GM12878 (cell line): Measurements from ENCODE around the gene FIG4. TPM values are rescaled to one million over a fixed set of nuclear protein-coding genes. Genes with fewer than 3 reads are reported as not detected.

Experiments
- ATAC-seq: fragments of 200-7000 bp; cut with Tn5 transposase; 3 replicates; pipeline ENCODE4 v1.9.1; 2020; ENCODE audit warnings: mild to moderate bottlenecking, moderate library complexity
- BruUV-seq: library from RNA; stranded (reverse); fragments of 400-500 nt; replicated peaks from 2 replicates; lab custom pipeline; 2021; lab: Mats Ljungman, UMichigan
- CTCF ChIA-PET: fragments of 300-600 bp; sonication (Branson Sonifier 250); formaldehyde crosslinking; extraction: SDS; loops from one replicate; lab custom pipeline; 2021; ENCODE audit warnings: inconsistent platforms; lab: Yijun Ruan, JAX
- POLR2A ChIA-PET: fragments of 350-600 bp; formaldehyde crosslinking; extraction: SDS; loops from one replicate; lab custom pipeline; 2021; ENCODE audit warnings: inconsistent platforms; lab: Charles Lee
- RAD21 ChIA-PET: fragments of 300-600 bp; sonication (Branson Sonifier 250); formaldehyde crosslinking; loops from one replicate; lab custom pipeline; 2023; ENCODE audit warnings: antibody characterized with exemption; ENCODE audit not compliant: unreplicated experiment; lab: Charles Lee
- SMC1A ChIA-PET: fragments of 300-600 bp; sonication (Branson Sonifier 250); formaldehyde crosslinking; loops from one replicate; lab custom pipeline; 2023; ENCODE audit not compliant: unreplicated experiment, uncharacterized antibody; lab: Charles Lee
- DNase-seq: peaks from one replicate; pipeline ENCODE4 v3.0.0-alpha.2; 2011; ENCODE audit warnings: low read depth, low spot score
- FAIRE-seq: peaks from 3 replicates; lab custom pipeline; 2011; peaks lifted over from hg19 to GRCh38; lab: Jason Lieb, UNC
- H2AFZ ChIP-seq: 2 replicates; pipeline ENCODE4 v1.6.0; 2011; ENCODE audit warnings: low read depth, low read length, control low read depth; ENCODE audit not compliant: control insufficient read depth
- H3K27ac ChIP-seq: 2 replicates; pipeline ENCODE4 v1.5.1; 2011; ENCODE audit warnings: control low read depth; ENCODE audit not compliant: control insufficient read depth, insufficient read depth
- H3K27me3 ChIP-seq, 2 experiments: replicated peaks in 1 of 2; 2 replicates each; pipeline versions ENCODE4 v1.6.0 to v1.6.1; 2011; ENCODE audit warnings: low read length in 1 of 2; ENCODE audit not compliant: control insufficient read depth in 2 of 2, insufficient read depth in 2 of 2
- H3K36me3 ChIP-seq, 2 experiments: 2 replicates each; pipeline ENCODE4 v1.5.1; 2011; ENCODE audit warnings: low read length in 1 of 2; ENCODE audit not compliant: control insufficient read depth in 2 of 2, insufficient read depth in 2 of 2
- H3K4me1 ChIP-seq: 2 replicates; pipeline ENCODE4 v1.6.1; 2011; ENCODE audit warnings: mild to moderate bottlenecking, low read length, moderate library complexity, mixed read lengths; ENCODE audit not compliant: control insufficient read depth, insufficient read depth
- H3K4me2 ChIP-seq: 2 replicates; pipeline ENCODE4 v1.6.0; 2011; ENCODE audit warnings: control low read depth; ENCODE audit not compliant: control insufficient read depth, insufficient read depth
- H3K4me3 ChIP-seq: fragments of 200-600 bp; sonication (generic); 2 replicates; pipeline ENCODE4 v1.5.1; 2016
- H3K79me2 ChIP-seq: 2 replicates; pipeline ENCODE4 v1.6.0; 2011; ENCODE audit warnings: low read length; ENCODE audit not compliant: control insufficient read depth, insufficient read depth
- H3K9ac ChIP-seq: 2 replicates; pipeline ENCODE4 v1.8.0; 2011; ENCODE audit warnings: low read length, control low read depth, mixed read lengths; ENCODE audit not compliant: control insufficient read depth, insufficient read depth
- H3K9me3 ChIP-seq: replicated peaks from 3 replicates; pipeline ENCODE4 v1.5.1; 2011; ENCODE audit warnings: mild to moderate bottlenecking, low read length; ENCODE audit not compliant: control insufficient read depth, insufficient read depth
- H4K20me1 ChIP-seq: 2 replicates; pipeline ENCODE4 v1.6.0; 2011; ENCODE audit not compliant: control insufficient read depth, insufficient read depth
- ASH2L ChIP-seq: fragments of 300-600, 200-600 bp; sonication (generic); IDR thresholded peaks from 2 replicates; pipeline ENCODE4 v1.6.1; 2017; ENCODE audit warnings: low read depth, mild to moderate bottlenecking, borderline replicate concordance
- BACH1 ChIP-seq: fragments of 450-650 bp; IDR thresholded peaks from 2 replicates; pipeline ENCODE4 v1.6.1; 2017; ENCODE audit warnings: mild to moderate bottlenecking, borderline replicate concordance
- EP300 ChIP-seq, 2 experiments: fragments of 150-350 bp in 1 of 2; IDR thresholded peaks; 2 replicates each; pipeline ENCODE4 v1.6.1; 2011 to 2012; ENCODE audit warnings: low read depth in 2 of 2, low read length in 2 of 2, borderline replicate concordance in 1 of 2, improper control_type of control experiment in 1 of 2, inconsistent platforms in 1 of 2; ENCODE audit not compliant: control insufficient read depth in 1 of 2
- FOXM1 ChIP-seq: IDR thresholded peaks from 2 replicates; pipeline ENCODE4 v1.6.1; 2012; ENCODE audit warnings: low read depth, mild to moderate bottlenecking, inconsistent platforms, low read length, moderate library complexity
- HDAC2 ChIP-seq: fragments of 200-600 bp; sonication (generic); IDR thresholded peaks from 2 replicates; pipeline ENCODE4 v1.6.1; 2017
- JUNB ChIP-seq: IDR thresholded peaks from 2 replicates; pipeline ENCODE4 v1.6.1; 2016; ENCODE audit warnings: antibody characterized with exemption, mild to moderate bottlenecking
- KAT2A ChIP-seq: conservative IDR thresholded peaks from 2 replicates; pipeline ENCODE4 v1.6.1; 2011; ENCODE audit warnings: low read depth, low read length; ENCODE audit not compliant: control insufficient read depth
- LARP7 ChIP-seq: fragments of 450-650 bp; IDR thresholded peaks from 2 replicates; pipeline ENCODE4 v1.6.1; 2017; ENCODE audit warnings: mild to moderate bottlenecking
- MXI1 ChIP-seq: fragments of 150-350 bp; IDR thresholded peaks from 2 replicates; pipeline ENCODE4 v1.6.1; 2011; ENCODE audit warnings: low read depth, mild to moderate bottlenecking, inconsistent platforms, low read length, improper control_type of control experiment
- NFIC ChIP-seq: IDR thresholded peaks from 2 replicates; pipeline ENCODE4 v1.6.1; 2012; ENCODE audit warnings: low read depth, mild to moderate bottlenecking, inconsistent platforms, low read length, moderate library complexity
- POLR2AphosphoS2 ChIP-seq: IDR thresholded peaks from 2 replicates; pipeline ENCODE4 v1.6.1; 2011; ENCODE audit warnings: low read depth, mild to moderate bottlenecking, low read length, improper control_type of control experiment, moderate library complexity
- POLR2AphosphoS5 ChIP-seq: IDR thresholded peaks from 2 replicates; pipeline ENCODE4 v1.6.1; 2011; ENCODE audit warnings: mild to moderate bottlenecking, low read length, inconsistent platforms
- RB1 ChIP-seq: fragments of 450-650 bp; formaldehyde crosslinking; IDR thresholded peaks from 2 replicates; pipeline ENCODE4 v1.6.1; 2017; ENCODE audit warnings: mild to moderate bottlenecking, borderline replicate concordance
- RELA ChIP-seq: fragments of 450-650 bp; IDR thresholded peaks from 2 replicates; pipeline ENCODE4 v1.8.0; 2014; ENCODE audit warnings: borderline replicate concordance; ENCODE audit not compliant: partially characterized antibody
- SMC3 ChIP-seq: IDR thresholded peaks from 2 replicates; pipeline ENCODE4 v1.6.1; 2011; ENCODE audit warnings: low read length, improper control_type of control experiment, borderline replicate concordance
- TCF12 ChIP-seq: IDR thresholded peaks from 2 replicates; pipeline ENCODE4 v1.6.1; 2011; ENCODE audit warnings: low read depth, mild to moderate bottlenecking, low read length
- ZBED1 ChIP-seq: IDR thresholded peaks from 2 replicates; pipeline ENCODE4 v1.6.1; 2016; ENCODE audit warnings: borderline replicate concordance
- WGBS: methylation state at CpG from one replicate; pipeline ENCODE4 v1.1.6; 2016; ENCODE audit warnings: low lambda C conversion rate; ENCODE audit not compliant: insufficient replicate concordance, insufficient coverage; ENCODE audit errors: missing lambda C conversion rate; 5-methylcytosine and 5-hydroxymethylcytosine counted together
- in situ Hi-C: fragments of 300-500 bp; cut with MboI; formaldehyde crosslinking; loops from 9 replicates; pipeline ENCODE4 v1.14.3; 2018; ENCODE audit warnings: mixed read lengths
- intact Hi-C: fragments of 100-400 bp; cut with micrococcal nuclease; formaldehyde crosslinking; loops from one replicate; pipeline ENCODE4 v1.14.2; 2022; ENCODE audit not compliant: unreplicated experiment
- polyA plus RNA-seq, 11 experiments: library from polyadenylated mRNA; depleted of rRNA in 4 of 11; unstranded in 6 of 11; stranded (reverse) in 5 of 11; fragments of >200 nt; fragmentation: Nextera tagmentation in 4 of 11; fragmentation: Illumina TruSeq in 1 of 11; extraction: Ambion mirVana in 4 of 11; extraction: Trizol in 1 of 11; gene quantifications; 1 replicate in 1 of 11; 2 replicates in 10 of 11; pipeline versions ENCODE4 v1.2.1 to v1.2.3, GENCODE V29; 2011 to 2016; ENCODE audit warnings: inconsistent platforms in 2 of 11, missing spikeins in 2 of 11, low read depth in 1 of 11
- total RNA-seq, 4 experiments: library from RNA; depleted of rRNA in 3 of 4; stranded (reverse); fragments of >200 nt in 3 of 4; fragmentation: Illumina TruSeq in 1 of 4; extraction: Trizol in 1 of 4; gene quantifications; 2 replicates each; pipeline versions ENCODE4 v1.2.1 to v1.2.3, GENCODE V29; 2013 to 2021
- TF ChIP-seq, protein P1 (sequence below): fragments of 450-650 bp; IDR thresholded peaks from 2 replicates; pipeline ENCODE4 v1.6.1; 2016; ENCODE audit warnings: mild to moderate bottlenecking, moderate library complexity, borderline replicate concordance

The FIG4 gene
- total and polyA plus RNA-seq, 10 of the 15 experiments (the other 5 are each of a cell fraction or from before 2014, with no cell fraction given) = 3.8 to 23.2 (median 11.8) TPM

DNA sequence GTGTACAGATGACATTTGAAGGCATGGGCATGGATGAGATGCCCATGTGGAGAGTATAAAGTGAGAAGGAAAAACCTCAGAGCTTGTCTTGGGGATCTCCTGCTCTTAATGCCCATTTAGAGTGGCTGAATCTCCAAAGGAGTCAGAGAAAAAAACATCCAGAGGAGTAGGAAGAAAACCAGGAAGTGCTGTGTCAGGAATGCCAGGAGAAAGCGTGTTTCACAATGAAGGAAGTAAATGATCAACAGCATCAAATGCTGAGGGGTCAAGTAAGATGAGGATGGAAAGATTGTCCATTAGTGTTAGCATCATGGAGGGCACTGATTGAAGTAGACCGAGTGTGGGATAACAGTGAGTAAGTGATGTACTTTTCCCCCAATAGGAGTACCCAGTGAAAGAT lies 56.1 kb downstream of the FIG4 start:
- Histone ChIP-seq H3K4me2 (no peak overlapping the region), H2AFZ (no peak overlapping the region), H3K4me1 (no peaks in the 10 kb centered on the region), H3K9ac (no peak overlapping the region), H3K27ac (no peak overlapping the region), H3K36me3 (no peaks in the 10 kb centered on the region), H3K27me3 (no peaks in the 10 kb centered on the region), H3K4me3 (no peak overlapping the region), H3K9me3 (no peaks in the 10 kb centered on the region), H4K20me1 (no peaks in the 10 kb centered on the region), H3K79me2 (no peaks in the 10 kb centered on the region)
- no peak for TF ChIP-seq KAT2A
- no peak for TF ChIP-seq RB1
- no peak for TF ChIP-seq ZBED1
- no peak for TF ChIP-seq MXI1
- TF ChIP-seq TCF12 = no peak
- TF ChIP-seq, protein P1, sequence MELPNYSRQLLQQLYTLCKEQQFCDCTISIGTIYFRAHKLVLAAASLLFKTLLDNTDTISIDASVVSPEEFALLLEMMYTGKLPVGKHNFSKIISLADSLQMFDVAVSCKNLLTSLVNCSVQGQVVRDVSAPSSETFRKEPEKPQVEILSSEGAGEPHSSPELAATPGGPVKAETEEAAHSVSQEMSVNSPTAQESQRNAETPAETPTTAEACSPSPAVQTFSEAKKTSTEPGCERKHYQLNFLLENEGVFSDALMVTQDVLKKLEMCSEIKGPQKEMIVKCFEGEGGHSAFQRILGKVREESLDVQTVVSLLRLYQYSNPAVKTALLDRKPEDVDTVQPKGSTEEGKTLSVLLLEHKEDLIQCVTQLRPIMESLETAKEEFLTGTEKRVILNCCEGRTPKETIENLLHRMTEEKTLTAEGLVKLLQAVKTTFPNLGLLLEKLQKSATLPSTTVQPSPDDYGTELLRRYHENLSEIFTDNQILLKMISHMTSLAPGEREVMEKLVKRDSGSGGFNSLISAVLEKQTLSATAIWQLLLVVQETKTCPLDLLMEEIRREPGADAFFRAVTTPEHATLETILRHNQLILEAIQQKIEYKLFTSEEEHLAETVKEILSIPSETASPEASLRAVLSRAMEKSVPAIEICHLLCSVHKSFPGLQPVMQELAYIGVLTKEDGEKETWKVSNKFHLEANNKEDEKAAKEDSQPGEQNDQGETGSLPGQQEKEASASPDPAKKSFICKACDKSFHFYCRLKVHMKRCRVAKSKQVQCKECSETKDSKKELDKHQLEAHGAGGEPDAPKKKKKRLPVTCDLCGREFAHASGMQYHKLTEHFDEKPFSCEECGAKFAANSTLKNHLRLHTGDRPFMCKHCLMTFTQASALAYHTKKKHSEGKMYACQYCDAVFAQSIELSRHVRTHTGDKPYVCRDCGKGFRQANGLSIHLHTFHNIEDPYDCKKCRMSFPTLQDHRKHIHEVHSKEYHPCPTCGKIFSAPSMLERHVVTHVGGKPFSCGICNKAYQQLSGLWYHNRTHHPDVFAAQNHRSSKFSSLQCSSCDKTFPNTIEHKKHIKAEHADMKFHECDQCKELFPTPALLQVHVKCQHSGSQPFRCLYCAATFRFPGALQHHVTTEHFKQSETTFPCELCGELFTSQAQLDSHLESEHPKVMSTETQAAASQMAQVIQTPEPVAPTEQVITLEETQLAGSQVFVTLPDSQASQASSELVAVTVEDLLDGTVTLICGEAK = no peak
- TF ChIP-seq POLR2AphosphoS5 = no peak
- TF ChIP-seq POLR2AphosphoS2 = no peak
- TF ChIP-seq ASH2L = no peak
- no peak for TF ChIP-seq RELA
- TF ChIP-seq NFIC = no peak
- TF ChIP-seq EP300 (IDR thresholded peaks at IDR 0.05; ENCODE audit: borderline replicate concordance in 1 of 2, control insufficient read depth in 1 of 2, low read depth in 2 of 2, low read length in 2 of 2) = no peak
- TF ChIP-seq SMC3 = no peak
- no peak for TF ChIP-seq HDAC2
- no peak for TF ChIP-seq JUNB
- TF ChIP-seq LARP7 = no peak
- no peak for TF ChIP-seq FOXM1
- no peak for TF ChIP-seq BACH1
- ChIA-PET RAD21 (no interaction called here), SMC1A (no interaction called here), CTCF (no interaction called here), POLR2A (no interaction called here)
- FAIRE-seq (no peak), DNase-seq (no peak), ATAC-seq (no peak)
- intact Hi-C loops (no loop called here), in situ Hi-C loops (no loop called here)
- no TSS peak for BruUV-seq
- WGBS = 86% methylated on average over 2 of the region's 2 CpGs
